ENCODE measurements around the gene EFCAB10. TPM values are rescaled to one million over a fixed set of nuclear protein-coding genes. Genes with fewer than 3 reads are reported as not detected.

The EFCAB10 gene
- total and polyA plus RNA-seq, 4 donors = 4.5 to 23.2 (median 12.7) TPM

DNA sequence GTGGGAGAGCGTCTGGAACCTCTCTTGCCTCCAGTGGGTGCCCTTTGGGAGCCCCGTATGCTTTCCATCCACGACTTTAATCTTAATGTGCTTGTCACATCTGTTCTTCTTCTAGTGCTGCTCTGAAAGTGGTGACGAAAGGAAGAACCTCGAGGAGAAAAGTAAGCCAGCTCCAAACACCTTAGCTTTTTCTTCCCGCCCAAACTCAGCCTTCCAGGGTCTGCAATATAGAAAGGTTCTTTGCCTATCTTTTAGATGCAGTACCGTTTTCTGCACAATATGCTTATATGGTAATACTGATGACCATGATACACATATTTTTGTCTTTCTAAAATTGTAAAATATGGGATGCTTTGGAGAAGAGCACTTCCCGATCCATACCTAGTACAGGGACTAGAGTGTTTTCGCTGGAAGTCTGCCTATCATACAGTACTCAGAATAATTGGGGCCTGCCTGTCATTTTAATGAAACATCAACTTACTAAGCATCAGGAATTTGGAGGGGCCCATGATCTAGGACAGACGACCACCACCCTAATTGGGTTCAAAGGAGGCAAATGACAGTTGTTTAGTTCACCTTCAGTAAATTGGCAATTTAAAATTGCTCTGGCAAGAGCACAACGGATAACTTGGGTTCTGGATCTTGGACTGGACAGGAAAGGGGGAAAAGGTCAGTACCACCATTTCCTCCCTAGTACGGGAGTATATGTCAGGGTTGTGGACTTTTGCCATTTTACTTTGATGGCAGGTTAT, 48.4 kb downstream of the EFCAB10 start:
- Histone ChIP-seq H3K27ac (ENCODE audit: low read depth in 1 of 2, low read length in 1 of 2) (peak overlapping the region in 1 of 2 donors; percentile 97), H3K4me1 (ENCODE audit: control insufficient read depth in 5 of 5, insufficient read depth in 5 of 5, low read length in 5 of 5) (peaks cover 0 to 14% (median 3%) of the 10 kb centered on the region in 5 donors), H3K9ac (ENCODE audit: insufficient read depth in 1 of 2, low read length in 2 of 2) (peak overlapping the region; percentile 90 to 98), H3K9me3 (ENCODE audit: control insufficient read depth in 4 of 4, insufficient read depth in 3 of 4, low read length in 3 of 4) (no peaks in the 10 kb centered on the region), H3K4me3 (peak overlapping the region; percentile 99), H3K27me3 (ENCODE audit: control insufficient read depth in 3 of 3, insufficient read depth in 3 of 3, low read length in 2 of 3) (no peaks in the 10 kb centered on the region), H3K36me3 (ENCODE audit: control insufficient read depth in 4 of 4, insufficient read depth in 4 of 4, low read length in 4 of 4) (peaks cover 3 to 7% (median 5%) of the 10 kb centered on the region in 4 donors)
- TF ChIP-seq, protein P1, sequence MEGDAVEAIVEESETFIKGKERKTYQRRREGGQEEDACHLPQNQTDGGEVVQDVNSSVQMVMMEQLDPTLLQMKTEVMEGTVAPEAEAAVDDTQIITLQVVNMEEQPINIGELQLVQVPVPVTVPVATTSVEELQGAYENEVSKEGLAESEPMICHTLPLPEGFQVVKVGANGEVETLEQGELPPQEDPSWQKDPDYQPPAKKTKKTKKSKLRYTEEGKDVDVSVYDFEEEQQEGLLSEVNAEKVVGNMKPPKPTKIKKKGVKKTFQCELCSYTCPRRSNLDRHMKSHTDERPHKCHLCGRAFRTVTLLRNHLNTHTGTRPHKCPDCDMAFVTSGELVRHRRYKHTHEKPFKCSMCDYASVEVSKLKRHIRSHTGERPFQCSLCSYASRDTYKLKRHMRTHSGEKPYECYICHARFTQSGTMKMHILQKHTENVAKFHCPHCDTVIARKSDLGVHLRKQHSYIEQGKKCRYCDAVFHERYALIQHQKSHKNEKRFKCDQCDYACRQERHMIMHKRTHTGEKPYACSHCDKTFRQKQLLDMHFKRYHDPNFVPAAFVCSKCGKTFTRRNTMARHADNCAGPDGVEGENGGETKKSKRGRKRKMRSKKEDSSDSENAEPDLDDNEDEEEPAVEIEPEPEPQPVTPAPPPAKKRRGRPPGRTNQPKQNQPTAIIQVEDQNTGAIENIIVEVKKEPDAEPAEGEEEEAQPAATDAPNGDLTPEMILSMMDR (IDR thresholded peaks at IDR 0.05; ENCODE audit: control extremely low read depth, extremely low read depth) = no peak
- 38 to 40% methylated on average over 12 of the region's 12 CpGs for WGBS, 2 donors
- no peak for ATAC-seq (ENCODE audit: insufficient read depth, low FRiP score)
- no peak for DNase-seq

DNA sequence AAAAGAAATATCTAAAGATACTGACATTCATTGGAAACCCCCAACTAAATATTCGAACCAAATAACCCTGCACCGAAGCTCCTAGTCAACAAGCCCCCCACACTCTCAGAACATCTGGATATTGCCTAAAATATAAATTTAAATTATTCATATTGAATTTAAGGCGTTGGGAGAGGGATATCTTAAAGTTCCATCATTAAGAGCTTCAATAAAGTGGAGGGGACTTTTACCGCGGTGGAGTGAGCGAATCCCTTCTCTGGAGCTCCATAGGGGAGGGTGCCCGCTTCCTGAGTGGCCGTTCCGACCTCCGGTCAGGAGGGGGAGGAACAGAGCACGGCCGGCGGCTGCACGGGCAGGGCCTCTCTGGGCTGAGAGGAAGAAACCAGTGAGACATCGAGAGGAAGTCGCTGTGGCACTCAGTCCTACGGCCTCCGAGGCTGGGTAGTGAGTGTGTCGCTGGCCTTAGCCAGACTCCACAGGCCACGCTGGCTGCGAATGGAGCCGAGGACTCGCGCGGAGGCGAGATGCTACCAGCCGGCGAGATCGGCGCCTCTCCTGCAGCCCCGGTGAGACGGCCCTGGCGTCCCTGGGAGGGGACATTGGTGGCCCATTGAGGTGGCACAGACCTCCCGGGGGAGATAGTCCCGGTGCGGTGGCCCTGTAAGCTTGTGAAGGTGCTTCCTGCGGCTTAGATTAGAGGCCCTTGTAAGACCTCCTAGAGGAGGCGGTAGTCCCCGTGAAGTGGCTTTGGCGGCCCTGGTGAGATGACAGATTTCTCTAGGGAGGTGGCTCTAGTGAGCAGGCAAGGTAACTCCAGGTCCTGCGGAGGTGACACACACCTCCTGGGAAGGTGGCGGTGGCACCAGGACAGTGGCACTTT, 49.3 kb downstream of the EFCAB10 start, which contains the start of gene RINT1:
TSS of gene RINT1 (plus strand) at position 410 of the 880 bp plus-strand sequence. CDS start at position 525, 115 bp downstream.
- peaks cover 0 to 4% (median 2%) of the 10 kb centered on the region in 4 donors for H3K36me3 ChIP-seq (ENCODE audit: control insufficient read depth in 4 of 4, insufficient read depth in 4 of 4, low read length in 4 of 4)
- peak within 1 kb of the TSS; percentile 74 to 97 for H3K27ac ChIP-seq (ENCODE audit: low read depth in 1 of 2, low read length in 1 of 2)
- peak within 1 kb of the TSS; percentile 99 for H3K4me3 ChIP-seq
- DNase-seq (peak; percentile 93 to 94 (median 94)), ATAC-seq (ENCODE audit: insufficient read depth, low FRiP score) (peak; percentile 99)
- WGBS, 2 donors = 1 to 2% methylated on average over 40 to 42 of the region's 42 CpGs
- H3K4me1 ChIP-seq (ENCODE audit: control insufficient read depth in 5 of 5, insufficient read depth in 5 of 5, low read length in 5 of 5) = peaks cover 0 to 14% (median 3%) of the 10 kb centered on the region in 5 donors
- H3K27me3 ChIP-seq (ENCODE audit: control insufficient read depth in 3 of 3, insufficient read depth in 3 of 3, low read length in 2 of 3) = no peaks in the 10 kb centered on the region
- H3K9ac ChIP-seq (ENCODE audit: insufficient read depth in 1 of 2, low read length in 2 of 2) = peak within 1 kb of the TSS; percentile 90 to 98
- TF ChIP-seq, protein P1 (IDR thresholded peaks at IDR 0.05; ENCODE audit: control extremely low read depth, extremely low read depth) = peak; percentile 47
- no peaks in the 10 kb centered on the region for H3K9me3 ChIP-seq (ENCODE audit: control insufficient read depth in 4 of 4, insufficient read depth in 3 of 4, low read length in 3 of 4)

GRCh38 chr7:105530546-105530945, 50.7 kb downstream of the EFCAB10 start:
- TF ChIP-seq, protein P1 (IDR thresholded peaks at IDR 0.05; ENCODE audit: control extremely low read depth, extremely low read depth) = no peak
- H3K4me1 ChIP-seq (ENCODE audit: control insufficient read depth in 5 of 5, insufficient read depth in 5 of 5, low read length in 5 of 5) = peaks cover 0 to 14% (median 3%) of the 10 kb centered on the region in 5 donors
- peaks cover 0 to 3% (median 0%) of the 10 kb centered on the region in 4 donors for H3K36me3 ChIP-seq (ENCODE audit: control insufficient read depth in 4 of 4, insufficient read depth in 4 of 4, low read length in 4 of 4)
- no peak overlapping the region for H3K4me3 ChIP-seq
- H3K9ac ChIP-seq (ENCODE audit: insufficient read depth in 1 of 2, low read length in 2 of 2) = no peak overlapping the region
- ATAC-seq (ENCODE audit: insufficient read depth, low FRiP score) = no peak
- H3K27ac ChIP-seq (ENCODE audit: low read depth in 1 of 2, low read length in 1 of 2) = no peak overlapping the region
- no peak for DNase-seq
- no peaks in the 10 kb centered on the region for H3K9me3 ChIP-seq (ENCODE audit: control insufficient read depth in 4 of 4, insufficient read depth in 3 of 4, low read length in 3 of 4)
- WGBS, 2 donors = 96 to 97% methylated on average over 20 of the region's 20 CpGs
- no peaks in the 10 kb centered on the region for H3K27me3 ChIP-seq (ENCODE audit: control insufficient read depth in 3 of 3, insufficient read depth in 3 of 3, low read length in 2 of 3)
